K562 (cell line): ENCODE measurements around the gene SH3RF1. TPM values are rescaled to one million over a fixed set of nuclear protein-coding genes. Genes with fewer than 3 reads are reported as not detected.
A peak's percentile ranks its signal among the peaks of the same experiment; 100 is the strongest.
"Not testable (repeated sequence)": the region's sequence is repeated elsewhere in the genome, so short reads cannot be mapped to it uniquely, and the experiment has no call there.

ENCODE experiments used
- ATAC-seq: fragments of 200-7000 bp; cut with Tn5 transposase; 3 replicates; pipeline ENCODE4 v1.9.1; 2020; ENCODE audit warnings: moderate library complexity
- BruUV-seq: library from RNA; stranded (reverse); fragments of 400-500 nt; replicated peaks from 2 replicates; lab custom pipeline; 2021; lab: Mats Ljungman, UMichigan
- CTCF ChIA-PET: fragments of 300-600 bp; formaldehyde crosslinking; extraction: SDS; loops from one replicate; lab custom pipeline; 2021; ENCODE audit warnings: low intra/inter-chr PET ratio; lab: Yijun Ruan, JAX
- POLR2A ChIA-PET: fragments of 300-600, 350-650 bp; sonication (Branson Sonifier 250); formaldehyde crosslinking; extraction: SDS; loops from one replicate; lab custom pipeline; 2021; ENCODE audit warnings: antibody characterized with exemption, inconsistent platforms; lab: Yijun Ruan, JAX
- DNase-seq, 4 experiments: peaks; one replicate each; pipeline versions ENCODE4 v3.0.0 to v3.0.0-alpha.2; 2011 to 2018; ENCODE audit warnings: low spot score in 3 of 4, mixed read lengths in 3 of 4; ENCODE audit errors: extremely low read depth in 1 of 4
- FAIRE-seq: peaks from 2 replicates; lab custom pipeline; 2011; peaks lifted over from hg19 to GRCh38; lab: Jason Lieb, UNC
- H2AFZ ChIP-seq: 2 replicates; pipeline ENCODE4 v1.6.0; 2011; ENCODE audit warnings: low read depth, low read length, control low read depth, inconsistent platforms
- H3K27ac ChIP-seq: fragments of 200-600 bp; 3 replicates; pipeline ENCODE4 v1.8.0; 2011; ENCODE audit warnings: low read depth, mild to moderate bottlenecking, control low read depth, inconsistent platforms, low read length, moderate library complexity, mixed read lengths; ENCODE audit errors: extremely low read depth
- H3K27me3 ChIP-seq, 2 experiments: fragments of 300-600 bp in 1 of 2; 2 replicates in 1 of 2; 3 replicates in 1 of 2; pipeline versions ENCODE4 v1.6.0 to v1.8.0; 2011; ENCODE audit warnings: inconsistent platforms in 2 of 2, low read length in 2 of 2, mild to moderate bottlenecking in 1 of 2, mixed read lengths in 1 of 2, moderate library complexity in 1 of 2; ENCODE audit not compliant: control insufficient read depth in 2 of 2, insufficient read depth in 2 of 2
- H3K36me3 ChIP-seq: fragments of 300-600 bp; 3 replicates; pipeline ENCODE4 v1.8.0; 2011; ENCODE audit warnings: mild to moderate bottlenecking, low read length, inconsistent platforms; ENCODE audit not compliant: control insufficient read depth, insufficient read depth
- H3K4me1 ChIP-seq, 2 experiments: fragments of 200-600 bp in 1 of 2; replicated peaks in 1 of 2; 2 replicates in 1 of 2; 3 replicates in 1 of 2; pipeline versions ENCODE4 v1.5.1 to v1.8.0; 2011; ENCODE audit warnings: inconsistent platforms in 2 of 2, low read length in 2 of 2, mild to moderate bottlenecking in 1 of 2, mixed read lengths in 1 of 2, moderate library complexity in 1 of 2; ENCODE audit not compliant: control insufficient read depth in 2 of 2, insufficient read depth in 2 of 2
- H3K4me2 ChIP-seq: 2 replicates; pipeline ENCODE4 v1.6.1; 2011; ENCODE audit warnings: low read length, control low read depth, inconsistent platforms, mixed read lengths; ENCODE audit not compliant: insufficient read depth
- H3K4me3 ChIP-seq: fragments of 200-600 bp; sonication (generic), shearing (Covaris generic); 2 replicates; pipeline ENCODE4 v1.5.1; 2016; ENCODE audit warnings: control low read depth, inconsistent platforms
- H3K79me2 ChIP-seq: fragments of 200-600 bp; 3 replicates; pipeline ENCODE4 v1.8.0; 2011; ENCODE audit warnings: low read length, inconsistent platforms; ENCODE audit not compliant: control insufficient read depth, insufficient read depth
- H3K9ac ChIP-seq, 2 experiments: 2 replicates each; pipeline versions ENCODE4 v1.6.0 to v1.6.1; 2011; ENCODE audit warnings: low read depth in 2 of 2, low read length in 2 of 2, control low read depth in 1 of 2, inconsistent platforms in 1 of 2, mild to moderate bottlenecking in 1 of 2, mixed read lengths in 1 of 2; ENCODE audit not compliant: insufficient read depth in 1 of 2
- H3K9me1 ChIP-seq: one replicate; pipeline ENCODE4 v1.6.0; 2011; ENCODE audit warnings: inconsistent platforms, mild to moderate bottlenecking, low read length, moderate library complexity; ENCODE audit not compliant: control insufficient read depth, insufficient read depth
- H3K9me3 ChIP-seq: replicated peaks from 2 replicates; pipeline ENCODE4 v1.5.1; 2011; ENCODE audit warnings: low read depth, low read length, inconsistent platforms; ENCODE audit not compliant: control insufficient read depth, insufficient read depth
- H4K20me1 ChIP-seq: replicated peaks from 2 replicates; pipeline ENCODE4 v1.6.1; 2011; ENCODE audit warnings: low read length, inconsistent platforms, mixed read lengths; ENCODE audit not compliant: control insufficient read depth, insufficient read depth
- C11orf30 ChIP-seq: fragments of 450-650 bp; IDR thresholded peaks from 2 replicates; pipeline ENCODE4 v1.6.1; 2016; ENCODE audit warnings: low read depth, mild to moderate bottlenecking
- DMBX1 ChIP-seq: fragments of 250-450 bp; sonication (Bioruptor Pico); IDR thresholded peaks from 2 replicates; pipeline ENCODE4 v1.8.0; 2022; ENCODE audit warnings: inconsistent platforms, mild to moderate bottlenecking, moderate library complexity, borderline replicate concordance
- HDAC6 ChIP-seq: IDR thresholded peaks from 2 replicates; pipeline ENCODE4 v1.6.1; 2012; ENCODE audit warnings: low read depth, mild to moderate bottlenecking, control low read depth, inconsistent platforms, low read length, moderate library complexity
- PCBP1 ChIP-seq: fragments of 200-400 bp; formaldehyde crosslinking; IDR thresholded peaks from 2 replicates; pipeline ENCODE4 v1.6.1; 2018; ENCODE audit warnings: mild to moderate bottlenecking, low read depth, low read length; ENCODE audit not compliant: poor library complexity, severe bottlenecking
- SMC3 ChIP-seq: conservative IDR thresholded peaks from 2 replicates; pipeline ENCODE4 v1.6.1; 2011; ENCODE audit warnings: low read depth, low read length, improper control_type of control experiment; ENCODE audit not compliant: insufficient read depth
- ZFP1 ChIP-seq: fragments of 450-650 bp; formaldehyde crosslinking; IDR thresholded peaks from 2 replicates; pipeline ENCODE4 v1.4.0; 2020; ENCODE audit warnings: mild to moderate bottlenecking, mixed read lengths
- ZNF133 ChIP-seq: fragments of 250-450 bp; sonication (Bioruptor Pico); IDR thresholded peaks from 2 replicates; pipeline ENCODE4 v1.4.0; 2020; ENCODE audit warnings: mild to moderate bottlenecking
- ZNF140 ChIP-seq: fragments of 250-450 bp; sonication (Bioruptor Pico); IDR thresholded peaks from 2 replicates; pipeline ENCODE4 v1.8.0; 2021; ENCODE audit warnings: moderate library complexity, mild to moderate bottlenecking, inconsistent platforms
- ZNF316 ChIP-seq: fragments of 450-650 bp; IDR thresholded peaks from 2 replicates; pipeline ENCODE4 v1.6.1; 2016
- WGBS: fragments of 100-300 bp; shearing (Covaris generic); methylation state at CpG from one replicate; pipeline ENCODE4 v1.1.6; 2016; ENCODE audit warnings: low coverage, mixed read lengths; ENCODE audit not compliant: insufficient coverage; ENCODE audit errors: missing lambda C conversion rate; 5-methylcytosine and 5-hydroxymethylcytosine counted together
- in situ Hi-C: fragments of 300-500 bp; cut with MboI; formaldehyde crosslinking; loops from 4 replicates; pipeline ENCODE4 v1.15.0; 2018; ENCODE audit warnings: inconsistent platforms, mixed read lengths
- intact Hi-C: fragments of 100-400 bp; cut with micrococcal nuclease; formaldehyde crosslinking; loops from 2 replicates; pipeline ENCODE4 v1.14.2; 2022
- polyA plus RNA-seq, 8 experiments: library from polyadenylated mRNA; depleted of rRNA in 4 of 8; stranded (reverse) in 5 of 8; unstranded in 3 of 8; fragments of >200 nt; fragmentation: Nextera tagmentation in 2 of 8; fragmentation: Illumina TruSeq in 1 of 8; extraction: Ambion mirVana in 2 of 8; extraction: Trizol in 1 of 8; gene quantifications; 2 replicates each; pipeline versions ENCODE4 v1.2.1 to v1.2.3, GENCODE V29; 2011 to 2014; ENCODE audit warnings: inconsistent platforms in 1 of 8, missing spikeins in 1 of 8
- total RNA-seq, 7 experiments: library from RNA; depleted of rRNA in 6 of 7; stranded (reverse); fragments of >200 nt in 6 of 7; fragmentation: Illumina TruSeq in 2 of 7; extraction: Trizol in 2 of 7; gene quantifications; 2 replicates each; pipeline versions ENCODE4 v1.2.1 to v1.2.3, GENCODE V29; 2011 to 2021; ENCODE audit warnings: low replicate concordance in 1 of 7
- TF ChIP-seq, protein P1 (sequence below): fragments of 450-650 bp; IDR thresholded peaks from 2 replicates; pipeline ENCODE4 v1.6.1; 2018; ENCODE audit not compliant: partially characterized antibody
- TF ChIP-seq, protein P2 (sequence below): fragments of 450-650 bp; IDR thresholded peaks from 2 replicates; pipeline ENCODE4 v1.6.1; 2016; ENCODE audit warnings: borderline replicate concordance

SH3RF1 gene
- total and polyA plus RNA-seq, 9 of the 15 experiments (the other 6 are each of a cell fraction or from before 2014, with no cell fraction given) = 0.04 to 0.16 (median 0.11) TPM; not detected in 6

GRCh38 chr4:169278624-169279023, 7.9 kb upstream of the SH3RF1 start:
- Histone ChIP-seq H3K4me3 (no peak overlapping the region), H3K36me3 (no peaks in the 10 kb centered on the region), H3K9me1 (no peaks in the 10 kb centered on the region), H3K79me2 (no peaks in the 10 kb centered on the region), H4K20me1 (no peaks in the 10 kb centered on the region), H3K9me3 (no peaks in the 10 kb centered on the region), H3K27ac (no peak overlapping the region)
- in situ Hi-C loops = no loop called here
- intact Hi-C loops = loop anchor here (10.0 kb wide), 1 partner anchor 206 kb away; no protein-coding TSS in a partner anchor
- CTCF ChIA-PET = no interaction called here
- ATAC-seq = no peak
- TF ChIP-seq HDAC6 (no peak), DMBX1 (CRISPR knock-in tag) (no peak), ZFP1 (no peak), PCBP1 (no peak), ZNF133 (CRISPR knock-in tag) (no peak), ZNF140 (CRISPR knock-in tag) (no peak), C11orf30 (peak; percentile 35), ZNF316 (peak; percentile 53), SMC3 (no peak)
- TF ChIP-seq, protein P1, sequence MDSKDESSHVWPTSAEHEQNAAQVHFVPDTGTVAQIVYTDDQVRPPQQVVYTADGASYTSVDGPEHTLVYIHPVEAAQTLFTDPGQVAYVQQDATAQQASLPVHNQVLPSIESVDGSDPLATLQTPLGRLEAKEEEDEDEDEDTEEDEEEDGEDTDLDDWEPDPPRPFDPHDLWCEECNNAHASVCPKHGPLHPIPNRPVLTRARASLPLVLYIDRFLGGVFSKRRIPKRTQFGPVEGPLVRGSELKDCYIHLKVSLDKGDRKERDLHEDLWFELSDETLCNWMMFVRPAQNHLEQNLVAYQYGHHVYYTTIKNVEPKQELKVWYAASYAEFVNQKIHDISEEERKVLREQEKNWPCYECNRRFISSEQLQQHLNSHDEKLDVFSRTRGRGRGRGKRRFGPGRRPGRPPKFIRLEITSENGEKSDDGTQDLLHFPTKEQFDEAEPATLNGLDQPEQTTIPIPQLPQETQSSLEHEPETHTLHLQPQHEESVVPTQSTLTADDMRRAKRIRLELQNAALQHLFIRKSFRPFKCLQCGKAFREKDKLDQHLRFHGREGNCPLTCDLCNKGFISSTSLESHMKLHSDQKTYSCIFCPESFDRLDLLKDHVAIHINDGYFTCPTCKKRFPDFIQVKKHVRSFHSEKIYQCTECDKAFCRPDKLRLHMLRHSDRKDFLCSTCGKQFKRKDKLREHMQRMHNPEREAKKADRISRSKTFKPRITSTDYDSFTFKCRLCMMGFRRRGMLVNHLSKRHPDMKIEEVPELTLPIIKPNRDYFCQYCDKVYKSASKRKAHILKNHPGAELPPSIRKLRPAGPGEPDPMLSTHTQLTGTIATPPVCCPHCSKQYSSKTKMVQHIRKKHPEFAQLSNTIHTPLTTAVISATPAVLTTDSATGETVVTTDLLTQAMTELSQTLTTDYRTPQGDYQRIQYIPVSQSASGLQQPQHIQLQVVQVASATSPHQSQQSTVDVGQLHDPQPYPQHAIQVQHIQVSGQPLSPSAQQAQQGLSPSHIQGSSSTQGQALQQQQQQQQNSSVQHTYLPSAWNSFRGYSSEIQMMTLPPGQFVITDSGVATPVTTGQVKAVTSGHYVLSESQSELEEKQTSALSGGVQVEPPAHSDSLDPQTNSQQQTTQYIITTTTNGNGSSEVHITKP = no peak
- TF ChIP-seq, protein P2, sequence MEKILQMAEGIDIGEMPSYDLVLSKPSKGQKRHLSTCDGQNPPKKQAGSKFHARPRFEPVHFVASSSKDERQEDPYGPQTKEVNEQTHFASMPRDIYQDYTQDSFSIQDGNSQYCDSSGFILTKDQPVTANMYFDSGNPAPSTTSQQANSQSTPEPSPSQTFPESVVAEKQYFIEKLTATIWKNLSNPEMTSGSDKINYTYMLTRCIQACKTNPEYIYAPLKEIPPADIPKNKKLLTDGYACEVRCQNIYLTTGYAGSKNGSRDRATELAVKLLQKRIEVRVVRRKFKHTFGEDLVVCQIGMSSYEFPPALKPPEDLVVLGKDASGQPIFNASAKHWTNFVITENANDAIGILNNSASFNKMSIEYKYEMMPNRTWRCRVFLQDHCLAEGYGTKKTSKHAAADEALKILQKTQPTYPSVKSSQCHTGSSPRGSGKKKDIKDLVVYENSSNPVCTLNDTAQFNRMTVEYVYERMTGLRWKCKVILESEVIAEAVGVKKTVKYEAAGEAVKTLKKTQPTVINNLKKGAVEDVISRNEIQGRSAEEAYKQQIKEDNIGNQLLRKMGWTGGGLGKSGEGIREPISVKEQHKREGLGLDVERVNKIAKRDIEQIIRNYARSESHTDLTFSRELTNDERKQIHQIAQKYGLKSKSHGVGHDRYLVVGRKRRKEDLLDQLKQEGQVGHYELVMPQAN = no peak
- TF ChIP-seq, all 486 proteins: peak for 2
- BruUV-seq = no TSS peak
- POLR2A ChIA-PET = no interaction called here
- H3K9ac ChIP-seq = no peak overlapping the region
- H3K4me2 ChIP-seq = no peak overlapping the region
- H2AFZ ChIP-seq = no peak overlapping the region
- no peaks in the 10 kb centered on the region for H3K27me3 ChIP-seq
- DNase-seq (no peak), FAIRE-seq (no peak)
- no peaks in the 10 kb centered on the region for H3K4me1 ChIP-seq

DNA sequence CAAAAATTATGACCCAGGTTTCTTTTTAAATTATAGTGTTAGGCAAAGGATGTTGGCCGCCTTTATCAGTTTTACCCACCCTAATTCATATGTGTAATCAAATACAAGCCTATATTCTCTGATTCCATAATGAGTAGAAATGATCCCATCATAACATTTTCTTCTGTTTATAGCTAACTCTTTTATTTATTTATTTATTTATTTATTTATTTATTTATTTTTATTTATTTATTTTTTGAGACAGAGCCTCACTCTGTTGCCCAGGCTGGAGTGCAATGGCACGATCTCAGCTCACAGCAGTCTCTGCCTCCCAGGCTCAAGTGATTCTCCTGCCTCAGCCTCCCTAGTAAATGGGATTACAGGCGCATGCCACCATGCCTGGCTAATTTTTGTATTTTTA, 7.1 kb upstream of the SH3RF1 start:
- H3K4me2 ChIP-seq, H2AFZ ChIP-seq, BruUV-seq, H3K27me3 ChIP-seq, H3K4me1 ChIP-seq, in situ Hi-C loops, H3K27ac ChIP-seq, FAIRE-seq, CTCF ChIA-PET, H3K36me3 ChIP-seq, H3K79me2 ChIP-seq, POLR2A ChIA-PET, H3K9me3 ChIP-seq, H4K20me1 ChIP-seq, H3K9ac ChIP-seq, ATAC-seq, H3K4me3 ChIP-seq, DNase-seq, H3K9me1 ChIP-seq: not testable (repeated sequence)
- intact Hi-C loops = loop anchor here (10.0 kb wide), 1 partner anchor 207 kb away; no protein-coding TSS in a partner anchor
- WGBS = 7% methylated on average over 3 of the region's 3 CpGs
